NOMO-1 treated with dmso at 0.1 percent for 144 hours (cell line): Measurements from ENCODE around the gene TP53BP2.

Experiments used
- DNase-seq: peaks from one replicate; lab custom pipeline; 2025; ENCODE audit not compliant: unreplicated experiment; lab: John Stamatoyannopoulos, UW

The TP53BP2 gene

GRCh38 chr1:223765719-223766340, 79.9 kb downstream of the TP53BP2 start:
- DNase-seq: no peak

GRCh38 chr1:223765036-223765718, 80.6 kb downstream of the TP53BP2 start:
- DNase-seq: no peak

- no peak for DNase-seq
These were observed 81.9 kb downstream of the TP53BP2 start for GRCh38 chr1:223763881-223764280.

DNA sequence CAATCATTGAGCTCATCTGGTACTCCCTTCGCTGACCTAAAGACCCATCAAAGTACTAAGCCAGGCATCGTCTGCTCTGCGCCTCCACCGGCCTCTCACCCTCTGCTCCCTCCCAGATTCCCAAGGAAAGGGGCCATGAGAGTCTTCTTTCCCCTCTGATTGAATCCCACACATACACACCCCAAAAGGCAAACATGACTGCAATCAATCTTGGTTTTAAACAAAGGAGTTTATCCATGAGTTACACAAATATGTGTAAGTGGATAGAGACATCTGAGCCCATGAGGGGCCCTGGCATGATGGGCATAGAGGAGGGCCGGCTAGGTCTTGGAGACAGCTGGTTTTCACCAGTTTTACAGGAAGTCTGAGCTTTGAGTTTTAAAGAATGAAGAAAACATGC, 82.5 kb downstream of the TP53BP2 start:
- DNase-seq: no peak

- no peak for DNase-seq
These were observed 84.3 kb downstream of the TP53BP2 start for GRCh38 chr1:223761411-223761810.

DNA sequence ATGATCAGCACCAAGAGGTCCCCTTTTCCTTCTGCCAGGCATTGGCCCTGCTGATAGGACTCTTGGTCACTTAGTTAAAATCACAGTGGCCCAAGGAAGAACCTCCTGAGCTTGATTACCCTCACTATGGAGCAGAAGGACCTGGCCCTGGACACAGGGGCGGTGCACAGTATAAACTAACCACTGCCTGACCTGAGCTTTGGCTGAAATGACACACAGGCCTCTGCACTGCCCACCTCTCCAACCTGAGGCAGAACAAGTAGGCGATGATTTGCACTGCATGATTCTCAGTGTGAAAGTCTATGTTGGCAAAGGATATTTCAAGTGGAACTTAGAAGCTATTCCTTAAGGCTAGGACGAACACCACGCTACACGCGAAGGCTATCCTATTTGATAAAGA, 84.9 kb downstream of the TP53BP2 start:
- no peak for DNase-seq

DNA sequence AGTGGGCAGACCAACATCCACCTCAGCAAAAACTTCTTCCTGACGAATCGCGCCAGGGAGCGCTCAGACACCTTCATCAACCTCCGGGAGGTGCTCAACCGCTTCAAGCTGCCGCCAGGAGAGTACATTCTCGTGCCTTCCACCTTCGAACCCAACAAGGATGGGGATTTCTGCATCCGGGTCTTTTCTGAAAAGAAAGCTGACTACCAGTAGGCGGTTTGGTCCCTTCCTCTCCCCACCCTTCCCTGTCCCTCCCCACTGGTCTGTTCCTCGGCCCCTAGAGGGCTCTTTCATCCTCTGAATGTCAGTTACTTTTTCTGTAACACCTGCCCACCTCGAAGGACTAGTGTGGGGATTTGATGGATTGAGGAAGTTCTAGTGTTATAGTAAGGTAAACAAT, 86.5 kb downstream of the TP53BP2 start:
- no peak for DNase-seq

DNA sequence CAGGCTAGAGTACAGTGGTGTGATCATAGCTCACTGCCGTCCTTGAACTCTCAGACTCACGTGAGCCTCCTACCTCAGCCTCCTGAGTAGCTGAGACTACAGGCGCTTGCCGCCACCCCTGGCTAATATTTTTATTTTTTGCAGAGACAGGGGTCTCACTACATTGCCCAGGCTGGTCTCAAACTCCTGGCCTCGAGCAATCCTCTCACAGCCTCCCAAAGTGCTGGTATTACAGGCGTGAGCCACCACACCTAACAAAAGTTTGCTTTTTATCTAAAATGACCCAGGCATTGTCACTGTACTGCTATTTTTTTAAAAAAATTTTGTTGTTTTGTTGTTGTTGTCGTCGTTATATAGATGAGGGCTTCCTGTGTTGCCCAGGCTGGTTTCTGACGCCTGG, 87.0 kb downstream of the TP53BP2 start:
- no peak for DNase-seq

DNA sequence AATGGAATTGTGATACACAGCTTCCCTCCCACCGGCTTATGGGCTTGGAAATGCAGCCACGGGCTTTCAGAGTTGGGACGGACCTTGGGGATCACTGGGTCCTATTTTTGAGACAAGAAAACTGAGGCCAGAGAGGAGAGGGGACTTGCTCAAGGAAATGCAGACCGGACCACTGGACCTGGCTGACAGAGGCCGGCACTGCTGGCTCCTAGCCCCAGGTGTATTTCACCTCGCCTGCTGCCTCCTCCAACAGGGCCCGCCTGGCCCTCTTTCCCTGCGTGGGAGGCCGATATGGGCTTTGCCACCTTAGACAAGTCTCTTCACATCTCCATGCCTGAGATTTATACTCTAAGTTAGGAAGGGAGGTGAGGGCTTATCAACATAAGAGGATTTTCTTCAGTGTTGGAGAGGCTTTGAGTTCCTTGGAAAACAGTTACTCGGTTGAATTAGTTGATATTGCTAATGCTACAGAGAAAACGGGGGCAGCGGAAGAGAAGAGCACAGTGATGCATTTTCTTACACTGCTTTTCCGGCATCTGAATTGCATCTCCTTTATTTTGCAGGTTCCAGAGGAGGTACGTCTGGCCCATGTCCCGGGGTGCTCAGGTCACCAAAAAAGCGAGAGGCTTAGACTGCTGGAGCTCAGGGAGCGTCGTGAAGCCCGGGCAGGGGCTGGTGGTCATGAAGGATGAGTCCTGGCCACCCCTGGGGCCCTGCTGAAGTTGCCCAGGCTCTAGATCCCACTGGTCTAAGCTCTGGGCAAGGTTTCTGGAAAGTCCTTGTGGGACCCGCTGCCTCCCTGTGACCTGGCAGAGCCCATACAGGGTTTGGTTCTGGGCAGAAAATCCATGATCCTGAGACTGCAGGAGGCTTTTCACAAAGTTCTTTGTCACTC, 88.7 kb downstream of the TP53BP2 start:
- no peak for DNase-seq

GRCh38 chr1:223755992-223756775, 89.6 kb downstream of the TP53BP2 start:
- DNase-seq: no peak

GRCh38 chr1:223755432-223755792, 90.3 kb downstream of the TP53BP2 start:
- DNase-seq: no peak

- no peak for DNase-seq
These were observed 90.9 kb downstream of the TP53BP2 start for GRCh38 chr1:223754681-223755431.

DNA sequence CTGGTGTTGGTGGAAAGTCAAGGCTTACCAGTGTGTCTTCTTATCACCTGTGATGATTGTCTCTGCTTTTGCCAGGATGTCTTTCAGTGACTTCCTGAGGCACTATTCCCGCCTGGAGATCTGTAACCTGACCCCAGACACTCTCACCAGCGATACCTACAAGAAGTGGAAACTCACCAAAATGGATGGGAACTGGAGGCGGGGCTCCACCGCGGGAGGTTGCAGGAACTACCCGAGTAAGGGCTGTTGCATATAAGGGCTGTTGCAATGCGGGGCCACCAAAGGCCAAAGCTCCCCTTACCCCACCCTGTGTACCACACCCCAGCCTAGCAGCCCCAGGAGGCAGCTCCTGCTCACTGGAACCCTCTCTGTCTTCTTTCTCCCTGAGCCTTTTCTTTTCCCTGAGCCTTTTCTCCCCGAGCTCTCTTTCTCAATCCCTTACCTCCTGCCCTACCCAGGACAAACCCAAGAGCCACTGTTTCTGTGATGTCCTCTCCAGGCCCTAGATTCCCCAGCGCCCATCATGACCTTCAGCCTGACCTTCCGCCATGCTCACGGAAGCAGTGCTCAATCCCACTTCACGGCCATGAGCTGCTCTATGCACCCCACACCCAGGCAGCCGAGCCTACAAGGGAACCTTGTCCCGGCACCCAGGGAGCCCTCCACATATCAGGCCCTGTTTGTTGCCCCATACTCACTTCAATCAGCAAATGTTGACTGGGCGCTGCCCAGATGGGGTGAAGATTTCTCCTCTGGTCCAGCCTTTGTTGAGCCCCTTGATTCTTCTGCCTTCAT, 92.8 kb downstream of the TP53BP2 start:
- no peak for DNase-seq

- DNase-seq: no peak
These were observed 94.1 kb downstream of the TP53BP2 start for GRCh38 chr1:223751696-223752095.

GRCh38 chr1:223750730-223751570, 94.8 kb downstream of the TP53BP2 start:
- no peak for DNase-seq

- no peak for DNase-seq
These were observed 96.7 kb downstream of the TP53BP2 start for GRCh38 chr1:223748773-223749733.

DNA sequence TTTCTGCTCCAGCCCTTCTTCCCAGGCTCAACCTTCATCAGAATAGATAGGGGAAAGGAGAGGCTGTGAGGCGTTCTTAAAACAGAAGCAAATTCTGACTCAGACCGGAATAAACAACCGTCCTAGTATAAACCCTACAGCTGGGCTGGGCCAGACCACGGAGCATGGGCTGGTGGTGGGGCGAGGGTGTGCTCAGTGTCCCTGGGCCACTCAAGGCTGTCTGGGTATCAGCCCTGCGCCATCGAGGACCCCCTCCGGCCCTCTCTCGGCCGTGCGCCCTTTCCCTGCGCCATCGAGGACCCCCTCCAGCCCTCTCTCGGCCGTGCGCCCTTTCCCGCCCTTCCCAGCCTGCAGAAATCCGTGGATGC, 97.4 kb downstream of the TP53BP2 start:
- no peak for DNase-seq

- no peak for DNase-seq
These were observed 97.9 kb downstream of the TP53BP2 start for GRCh38 chr1:223747838-223748335.
